Activated T-cell treated with anti-CD3 and anti-CD28 coated beads for 24 hours (primary cell): ENCODE data around the gene ATP1B1.

Source experiments
- DNase-seq: peaks from one replicate; pipeline ENCODE4 v3.0.0-alpha.2; 2020; ENCODE audit warnings: low read depth

ATP1B1 gene

DNA sequence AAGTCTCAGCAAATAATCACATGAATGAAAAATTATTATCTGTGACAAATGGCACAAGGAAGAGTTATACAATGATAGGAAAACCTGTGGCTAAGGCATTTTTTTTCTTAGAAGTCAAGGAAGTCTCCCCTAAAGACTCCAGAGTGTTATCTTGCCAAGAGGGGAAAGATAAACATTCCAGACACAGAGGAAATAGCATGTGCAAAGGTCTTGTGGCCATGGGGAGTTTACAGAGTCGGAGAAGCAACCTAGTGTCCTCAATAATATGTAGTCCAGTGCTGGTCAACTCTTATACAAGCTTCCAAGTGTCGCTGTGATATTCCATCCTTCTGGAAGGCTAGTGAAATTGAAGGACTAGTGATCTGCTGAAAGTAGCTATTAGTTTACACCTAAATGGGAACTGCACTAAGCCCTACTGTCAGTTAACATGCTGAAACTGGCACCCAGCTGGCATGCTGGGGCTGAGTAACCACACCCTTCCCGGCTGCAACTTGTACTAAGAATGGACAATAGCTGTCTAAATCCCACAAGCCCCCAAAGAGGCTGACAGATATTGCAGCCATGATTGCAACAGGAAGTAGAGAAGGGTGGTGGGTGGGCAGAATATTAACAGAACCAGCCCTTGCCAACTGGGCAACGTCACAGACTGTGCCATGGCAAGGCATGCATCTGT lies 11.5 kb upstream of the ATP1B1 start:
- DNase-seq, result no peak

DNA sequence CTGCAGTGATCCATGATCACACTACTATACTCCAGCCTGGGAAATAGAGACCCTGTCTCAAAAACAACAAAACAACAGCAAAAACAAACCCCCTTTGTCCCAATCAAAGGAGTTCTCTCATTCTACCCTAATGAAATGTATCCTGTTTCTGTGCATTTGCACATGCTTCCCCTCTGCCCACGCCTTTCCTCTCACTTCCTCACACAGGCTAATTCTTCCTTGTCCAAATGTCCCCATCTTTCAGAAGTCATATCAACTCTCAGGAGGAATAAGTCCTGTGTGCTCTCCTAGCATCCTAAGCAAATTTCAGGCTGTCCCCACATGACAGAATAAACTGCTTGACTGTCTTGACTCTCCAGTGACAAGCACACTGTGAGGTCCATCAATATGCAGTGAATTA lies 8.1 kb upstream of the ATP1B1 start:
- no peak for DNase-seq

DNA sequence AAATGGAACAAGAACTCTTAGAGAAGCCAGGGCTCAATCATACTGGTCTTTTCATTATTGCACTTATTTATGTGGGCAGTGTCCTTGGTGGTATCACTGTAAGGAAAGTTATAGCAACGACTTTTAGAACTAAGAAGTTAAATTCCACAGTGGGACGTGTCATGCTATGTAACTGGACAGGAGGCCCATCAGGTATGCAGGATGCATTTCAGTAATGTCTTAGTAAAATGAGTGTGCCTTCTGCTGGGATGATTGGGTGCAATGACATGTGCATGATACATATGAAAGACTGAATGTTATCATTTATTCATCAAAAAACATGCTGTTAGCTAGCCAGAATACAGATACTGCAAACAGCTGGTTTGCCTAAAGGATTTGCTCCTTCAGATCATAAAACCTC lies 6.9 kb upstream of the ATP1B1 start:
- DNase-seq, result no peak

DNA sequence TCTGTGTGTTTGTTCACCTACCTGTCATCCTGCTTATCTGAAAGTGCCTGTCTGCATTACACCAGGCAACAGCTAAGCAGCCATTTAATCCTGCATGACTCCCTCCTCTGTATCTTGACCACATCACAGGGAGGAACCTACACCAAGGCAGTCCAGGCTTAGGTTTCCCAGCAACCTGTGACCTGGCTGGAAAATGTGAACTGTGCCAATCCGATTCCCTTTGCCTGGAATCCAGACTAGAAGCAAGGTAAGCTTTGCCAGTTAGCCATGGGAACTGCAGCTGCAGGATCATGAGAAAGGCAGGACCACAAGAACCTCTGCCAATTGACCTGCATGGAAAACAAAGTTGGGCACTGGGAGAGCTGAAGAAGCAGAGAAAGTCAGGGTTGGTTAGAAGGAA lies 6.3 kb upstream of the ATP1B1 start:
- no peak for DNase-seq

DNA sequence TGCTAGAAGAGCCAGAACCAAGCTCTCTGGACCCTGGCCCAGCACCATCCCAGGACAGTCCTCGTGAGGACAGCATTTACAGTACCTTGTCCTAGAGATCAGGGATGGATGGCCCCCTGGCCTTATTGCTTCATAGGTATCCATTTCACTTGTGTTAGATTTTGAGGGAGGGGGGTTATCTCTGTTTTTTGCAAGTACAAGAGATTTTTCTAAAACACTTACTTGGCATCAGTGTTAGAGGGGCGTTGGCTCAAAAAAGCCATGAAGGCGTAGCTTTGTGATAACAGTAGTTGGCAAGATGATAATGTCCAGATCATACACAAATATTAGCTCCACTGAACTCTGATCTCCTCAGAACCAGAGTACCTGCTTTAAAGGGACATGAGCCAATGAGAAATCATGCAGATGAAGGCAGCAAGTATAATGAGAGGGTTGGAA lies 5.8 kb upstream of the ATP1B1 start:
- no peak for DNase-seq

DNA sequence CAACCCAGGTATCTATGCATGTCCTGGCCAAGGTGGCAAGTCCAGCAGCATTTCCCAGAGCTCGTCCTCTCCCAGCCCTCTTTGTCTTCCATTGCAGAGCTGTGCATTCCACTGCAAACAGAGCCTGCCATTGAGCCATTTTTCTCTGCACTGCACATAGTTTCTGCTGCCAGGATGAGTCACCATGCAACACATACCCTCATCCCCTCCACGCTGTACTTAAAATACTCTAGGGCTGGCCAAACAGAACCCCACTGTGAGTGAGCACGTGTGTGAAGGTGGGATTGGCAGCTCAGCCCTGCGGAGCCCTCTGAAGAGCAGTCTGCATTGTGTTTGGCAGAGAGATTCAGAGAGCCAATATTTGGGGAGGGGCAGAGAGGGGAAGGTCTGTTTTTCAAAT lies 3.9 kb upstream of the ATP1B1 start:
- DNase-seq, result no peak

DNA sequence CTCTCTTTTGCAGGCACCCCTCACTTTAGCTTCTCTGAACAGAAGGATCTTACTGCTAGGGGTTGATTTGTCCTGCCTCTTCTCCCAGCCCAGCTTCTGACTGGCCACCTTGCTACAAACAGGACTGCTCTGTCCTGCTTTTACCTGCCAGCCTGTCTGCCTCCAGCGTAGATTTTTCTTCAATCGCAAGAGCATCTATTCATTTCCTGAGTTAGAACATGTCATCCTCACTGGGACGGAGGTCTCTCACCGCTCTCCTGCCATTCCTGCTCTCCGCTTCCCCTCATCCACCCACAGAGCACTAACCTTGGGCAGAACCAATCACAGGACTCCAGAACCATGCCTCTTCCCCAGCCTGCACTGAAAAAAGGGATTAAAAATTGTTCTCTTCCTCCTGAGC lies 3.5 kb upstream of the ATP1B1 start:
- no peak for DNase-seq

DNA sequence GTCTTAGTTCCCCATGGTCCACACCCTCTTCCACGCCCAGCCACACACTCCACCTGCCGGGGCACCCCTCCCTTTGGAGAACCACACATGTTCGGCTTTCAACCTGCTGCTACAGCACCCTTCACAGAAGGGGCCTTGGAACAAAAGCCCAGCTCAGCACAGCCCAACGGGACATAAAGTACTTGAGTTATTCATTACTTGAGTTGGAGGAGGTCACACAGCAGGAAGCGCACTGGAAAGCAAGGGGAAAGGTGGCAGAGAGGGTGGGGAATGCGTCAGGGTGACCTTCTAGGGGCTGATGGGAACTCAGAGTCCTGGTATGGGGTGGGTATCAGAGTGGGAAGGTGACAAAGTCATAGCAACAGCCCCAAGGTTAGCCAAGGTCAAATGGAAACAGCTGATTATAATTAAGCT lies 3.0 kb upstream of the ATP1B1 start:
- DNase-seq, result no peak

DNA sequence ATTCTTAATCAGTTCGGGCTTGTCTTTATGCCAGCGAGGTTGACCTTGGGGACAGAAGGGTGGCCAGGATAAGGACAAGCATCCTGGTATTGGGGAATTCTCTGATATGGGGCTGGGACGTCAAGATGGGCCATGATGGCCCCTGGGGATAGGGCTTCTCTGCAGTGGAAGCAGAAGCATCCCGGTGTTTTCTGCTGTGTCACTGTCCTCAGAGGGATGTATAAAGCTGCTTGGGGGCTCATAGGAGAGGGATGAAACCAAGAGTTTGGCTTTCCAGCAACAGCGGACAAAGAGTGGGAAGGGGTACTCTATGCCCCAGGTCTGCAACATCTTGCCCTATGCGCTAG lies 1.4 kb upstream of the ATP1B1 start:
- DNase-seq, result no peak

DNA sequence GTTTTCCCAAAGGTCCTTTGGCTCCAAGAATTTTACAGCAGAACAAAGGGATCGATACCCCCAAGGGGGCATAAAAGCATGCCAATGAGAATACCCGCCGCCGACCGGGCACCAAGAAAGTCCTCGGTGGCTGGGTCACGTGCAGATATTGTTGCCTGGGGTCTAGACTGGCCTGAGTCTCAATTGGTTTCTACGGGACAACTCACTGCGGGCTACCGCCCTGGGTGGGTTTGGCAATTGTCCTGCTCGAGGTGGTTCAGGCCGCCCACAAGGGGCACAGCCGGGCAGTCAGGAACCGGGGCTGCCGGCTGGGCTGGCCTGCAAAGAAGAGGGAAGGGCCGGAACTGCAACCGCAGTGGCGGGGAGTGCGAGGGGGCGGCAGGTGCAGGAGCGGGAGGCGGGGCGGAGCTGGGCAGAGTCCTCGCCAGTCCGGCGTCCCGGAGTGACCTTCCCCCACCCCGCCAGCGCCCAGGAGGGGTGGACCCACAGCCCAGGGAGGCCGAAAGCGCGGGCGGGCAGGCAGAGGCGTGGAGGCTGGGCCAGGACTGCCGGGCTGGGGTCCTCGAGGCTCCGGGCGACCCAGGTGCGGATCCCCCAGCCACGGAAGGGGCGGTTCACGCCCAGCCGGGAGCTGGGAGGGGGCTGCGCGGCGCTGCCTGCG lies 926 bp upstream of the ATP1B1 start:
- DNase-seq, result no peak

DNA sequence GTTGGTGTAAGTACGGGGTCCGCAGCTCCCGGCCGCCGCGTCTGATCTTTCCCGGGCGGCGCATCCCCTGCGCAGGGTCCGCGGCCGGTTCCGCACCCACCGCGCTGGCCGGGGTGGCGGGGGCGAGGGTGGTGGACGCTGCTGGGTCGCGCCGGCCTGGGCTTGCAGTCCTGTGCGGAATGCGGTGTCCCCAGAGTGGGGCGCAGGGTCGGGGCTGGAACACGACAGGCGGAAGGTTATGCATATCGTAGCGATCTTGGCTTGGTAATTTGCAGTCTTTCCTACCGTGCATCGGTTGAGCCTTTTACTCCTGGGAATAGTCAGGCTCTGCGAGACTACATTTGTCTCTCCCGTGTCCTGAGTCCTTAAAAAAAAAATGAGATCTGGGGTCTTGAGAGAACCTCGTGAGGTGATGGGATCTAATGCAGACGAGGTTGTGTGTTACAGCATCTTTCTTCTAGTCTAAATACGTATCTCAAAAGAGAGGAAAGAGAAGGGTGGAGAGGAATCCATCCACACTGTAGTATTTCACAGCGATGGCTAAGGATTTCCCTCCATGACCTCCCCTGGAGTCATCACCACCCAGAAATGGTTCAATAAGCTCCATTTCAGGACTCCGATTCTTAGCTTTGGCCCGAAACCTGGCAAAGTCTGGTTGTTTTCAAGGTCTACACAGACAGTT lies 572 bp downstream of the ATP1B1 start:
- no peak for DNase-seq

DNA sequence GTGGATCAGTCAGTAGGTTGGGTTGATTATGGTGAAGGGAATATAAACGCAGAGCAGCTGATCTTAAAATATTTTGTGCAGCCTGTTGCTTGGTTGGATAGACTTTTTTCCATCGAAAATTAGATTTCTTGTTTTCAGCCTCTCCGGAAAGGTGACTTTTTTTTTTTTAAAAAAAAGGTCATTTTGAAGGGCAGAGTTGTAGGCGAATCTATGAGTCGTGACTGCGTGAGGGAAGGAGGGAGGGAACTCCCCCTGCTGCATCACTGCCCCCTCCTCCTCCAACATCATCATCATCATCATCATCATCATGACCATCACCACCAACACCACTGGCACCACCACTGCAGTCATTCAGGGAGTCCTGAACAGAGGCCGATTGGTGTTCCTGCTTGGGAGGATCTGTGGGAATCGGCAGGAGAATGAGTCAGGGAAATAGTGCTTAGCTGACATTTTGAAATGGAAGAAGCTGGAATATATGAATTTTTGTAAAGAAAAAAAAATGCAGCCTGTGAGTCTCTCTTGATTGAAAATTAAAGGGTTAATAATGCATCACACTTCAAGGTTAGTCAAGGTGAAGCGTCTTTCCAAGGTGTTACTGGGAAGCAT lies 1.2 kb downstream of the ATP1B1 start:
- DNase-seq, result no peak

DNA sequence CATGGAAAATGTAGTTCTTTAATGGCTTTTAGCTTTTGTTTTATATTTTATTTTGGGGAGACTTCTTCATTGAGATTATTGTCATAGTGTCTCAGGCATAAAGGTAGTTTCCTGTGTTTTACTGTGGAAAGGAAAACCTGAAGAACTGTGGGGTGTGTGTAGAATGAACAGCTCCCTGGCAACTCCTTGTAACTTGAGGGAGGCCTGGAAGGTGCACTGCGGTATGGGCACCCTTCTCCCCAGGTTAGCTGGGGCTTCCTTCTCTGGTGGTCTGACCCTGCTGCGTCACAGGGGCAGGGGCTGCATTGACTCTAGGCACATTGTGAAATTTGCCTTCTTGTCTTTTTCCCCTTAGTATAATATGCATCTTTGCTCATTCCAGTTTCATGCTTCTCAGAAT lies 1.7 kb downstream of the ATP1B1 start:
- no peak for DNase-seq

DNA sequence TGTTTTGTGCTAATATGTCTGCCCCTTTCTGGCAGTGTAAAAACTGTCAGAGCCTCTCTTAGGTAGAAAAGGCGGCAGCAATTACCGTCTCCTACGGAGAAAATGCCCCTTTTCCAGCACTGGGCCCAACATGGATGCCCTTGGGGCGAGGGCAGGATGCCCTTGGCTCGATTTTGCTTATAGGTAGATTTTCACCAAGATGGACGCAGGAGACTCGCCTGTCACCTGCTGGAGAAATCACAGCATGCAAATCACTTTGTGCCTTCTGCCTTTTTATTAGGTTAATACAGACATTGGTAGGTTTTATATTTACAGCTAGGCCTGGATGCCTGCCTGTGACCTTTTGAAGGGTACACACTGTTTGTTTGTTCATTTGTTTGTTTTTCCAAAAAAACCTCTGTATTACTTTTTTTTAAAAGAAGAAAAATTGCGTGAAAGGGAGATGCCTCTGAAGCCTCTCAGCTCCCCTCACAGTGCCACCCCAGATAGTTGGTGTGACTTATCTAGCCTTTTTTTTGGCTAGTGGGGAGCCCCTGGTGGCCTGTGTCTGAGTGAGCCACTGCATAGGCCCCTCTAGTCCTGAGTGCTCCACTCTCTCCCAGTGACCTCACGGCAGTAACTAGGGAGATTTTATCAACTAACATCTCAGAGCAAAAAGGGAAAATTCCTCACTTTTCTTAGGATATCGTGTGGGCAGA lies 2.5 kb downstream of the ATP1B1 start:
- no peak for DNase-seq

DNA sequence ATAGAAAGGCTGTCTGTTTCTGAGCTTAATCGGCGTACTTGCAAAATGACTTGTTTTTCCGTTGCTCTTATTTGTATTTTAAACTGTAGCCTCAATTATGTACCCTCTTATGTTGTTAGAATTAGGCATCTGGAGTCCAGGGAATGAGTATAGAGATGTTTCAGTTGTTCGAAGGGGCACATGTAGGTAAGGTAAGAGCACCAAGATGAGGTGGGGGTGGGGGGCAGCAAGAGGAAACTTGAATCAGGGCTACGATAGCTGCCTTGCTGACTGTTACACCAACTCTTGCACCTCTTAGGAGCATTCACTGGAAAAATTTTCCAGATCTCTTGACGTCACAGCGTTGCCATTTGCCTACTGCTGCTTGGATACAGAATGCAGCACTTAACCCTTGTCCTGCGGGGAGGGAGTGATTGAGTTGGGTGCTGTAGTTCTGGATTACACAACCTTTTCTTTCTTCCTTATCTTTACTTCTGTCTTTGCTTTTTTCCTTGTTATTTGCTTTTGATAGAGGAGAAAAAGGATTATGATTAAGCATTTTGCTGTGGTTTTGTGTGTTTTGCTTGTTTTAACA lies 3.2 kb downstream of the ATP1B1 start:
- no peak for DNase-seq

DNA sequence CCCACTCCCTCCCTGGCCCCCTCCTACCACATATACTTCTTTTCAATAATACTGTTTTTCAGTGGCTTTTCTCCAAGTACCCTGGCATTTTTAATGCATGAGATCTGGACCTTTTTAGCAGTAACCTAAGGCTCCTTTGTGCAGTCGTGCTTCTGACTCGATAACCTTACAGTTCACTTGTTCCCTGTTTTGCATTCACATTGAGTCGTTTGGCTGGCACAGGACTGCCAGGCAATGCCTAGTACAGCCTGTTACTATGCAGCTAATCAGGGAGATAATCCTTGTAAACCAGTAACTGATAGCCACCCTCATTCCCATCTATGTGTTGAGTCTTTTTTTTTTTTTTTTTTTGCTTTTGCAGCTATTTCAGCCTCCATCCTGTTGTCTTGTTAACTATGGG lies 3.7 kb downstream of the ATP1B1 start:
- no peak for DNase-seq

DNA sequence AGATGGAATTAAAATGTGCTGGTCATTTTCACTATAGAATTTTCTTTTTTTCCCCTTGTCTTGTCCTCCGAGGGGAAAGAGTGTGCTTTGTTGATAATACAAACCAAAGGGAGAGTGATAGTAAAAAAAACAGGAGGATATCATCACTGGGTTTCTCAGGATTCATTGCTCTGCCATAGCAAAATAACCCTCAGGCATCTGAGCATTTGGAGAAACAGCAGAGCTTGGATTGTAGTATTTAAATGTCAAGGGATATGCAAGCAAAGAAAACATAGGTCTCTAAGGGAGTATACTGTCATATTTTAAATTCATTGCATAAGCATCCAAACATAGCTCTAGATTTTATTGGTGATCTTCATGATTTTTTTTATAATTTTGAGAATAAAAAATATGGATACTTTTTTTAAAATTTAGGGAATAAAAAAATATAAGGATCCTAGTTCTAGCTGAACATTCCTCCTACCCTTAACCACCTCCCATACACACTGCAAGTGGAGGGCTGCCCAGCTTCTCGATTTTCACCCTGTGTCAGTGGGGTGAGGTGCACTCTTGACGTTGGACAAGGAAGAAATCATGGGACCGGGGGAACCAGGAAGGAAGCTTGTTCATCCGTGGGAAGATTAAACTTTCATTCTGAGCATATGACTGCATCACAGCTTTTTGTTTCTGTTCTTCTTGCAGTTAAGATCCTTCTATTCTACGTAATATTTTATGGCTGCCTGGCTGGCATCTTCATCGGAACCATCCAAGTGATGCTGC lies 4.4 kb downstream of the ATP1B1 start:
- no peak for DNase-seq

DNA sequence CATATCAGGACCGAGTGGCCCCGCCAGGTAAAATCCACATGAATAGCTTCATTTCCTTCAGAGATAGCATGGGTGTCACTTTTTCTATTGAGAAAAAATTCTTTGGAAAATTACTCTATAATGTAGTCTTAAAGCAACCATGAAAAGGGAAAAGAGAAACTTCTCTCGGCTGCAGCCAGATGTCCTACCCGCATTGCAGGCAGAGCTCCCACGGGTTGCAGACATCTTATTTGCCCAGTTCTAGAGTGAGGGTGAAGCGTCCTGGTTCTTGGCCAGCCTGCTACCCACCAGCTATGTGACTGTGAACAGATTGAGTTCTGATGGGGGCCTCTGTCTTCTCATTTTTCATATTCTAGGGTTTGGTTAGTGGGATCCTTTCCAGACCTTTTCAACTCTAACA lies 5.0 kb downstream of the ATP1B1 start:
- DNase-seq, result no peak

DNA sequence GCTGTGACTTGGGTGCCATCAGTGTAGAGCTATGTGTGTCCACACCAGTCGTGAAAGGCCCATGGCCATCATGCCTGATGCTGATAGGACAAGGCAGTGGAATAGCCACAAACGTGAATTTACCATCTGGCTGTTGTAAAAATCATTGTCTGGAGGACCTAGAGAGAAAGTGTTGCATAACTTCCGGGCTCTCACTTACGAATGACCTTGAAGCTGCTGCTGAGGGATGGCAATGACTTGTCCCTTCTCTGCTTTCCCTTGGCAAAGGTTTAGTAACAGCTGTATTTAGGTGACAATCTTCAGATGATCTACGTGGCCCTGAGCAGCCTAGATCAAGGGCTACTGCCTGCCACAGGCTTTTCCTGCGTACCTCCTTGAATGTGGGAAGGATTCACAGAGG lies 5.8 kb downstream of the ATP1B1 start:
- no peak for DNase-seq

DNA sequence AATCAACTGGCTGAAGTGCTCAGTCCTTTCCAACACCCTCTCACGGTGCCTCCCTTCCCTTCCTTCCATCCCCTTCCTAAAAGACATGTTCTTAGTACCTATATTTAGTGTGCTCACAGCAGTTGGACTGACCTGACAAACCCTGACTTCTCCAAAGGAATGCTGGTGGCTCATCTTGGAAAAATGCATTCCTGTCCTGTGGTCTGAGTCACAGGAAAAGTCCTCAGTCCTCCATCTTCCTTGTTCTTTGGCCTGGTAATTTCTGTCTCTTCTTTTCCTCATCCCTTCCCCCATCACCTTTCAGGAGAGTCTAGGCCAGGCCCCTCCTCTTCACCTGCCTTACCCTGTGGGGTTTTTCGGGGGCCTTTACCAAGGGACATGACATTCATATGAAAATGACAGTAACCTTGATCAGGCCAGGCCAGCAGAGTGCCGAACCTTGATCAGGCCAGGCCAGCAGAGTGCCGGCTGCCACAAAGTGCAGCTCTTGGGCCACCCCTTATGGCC lies 7.2 kb downstream of the ATP1B1 start:
- DNase-seq, result no peak

DNA sequence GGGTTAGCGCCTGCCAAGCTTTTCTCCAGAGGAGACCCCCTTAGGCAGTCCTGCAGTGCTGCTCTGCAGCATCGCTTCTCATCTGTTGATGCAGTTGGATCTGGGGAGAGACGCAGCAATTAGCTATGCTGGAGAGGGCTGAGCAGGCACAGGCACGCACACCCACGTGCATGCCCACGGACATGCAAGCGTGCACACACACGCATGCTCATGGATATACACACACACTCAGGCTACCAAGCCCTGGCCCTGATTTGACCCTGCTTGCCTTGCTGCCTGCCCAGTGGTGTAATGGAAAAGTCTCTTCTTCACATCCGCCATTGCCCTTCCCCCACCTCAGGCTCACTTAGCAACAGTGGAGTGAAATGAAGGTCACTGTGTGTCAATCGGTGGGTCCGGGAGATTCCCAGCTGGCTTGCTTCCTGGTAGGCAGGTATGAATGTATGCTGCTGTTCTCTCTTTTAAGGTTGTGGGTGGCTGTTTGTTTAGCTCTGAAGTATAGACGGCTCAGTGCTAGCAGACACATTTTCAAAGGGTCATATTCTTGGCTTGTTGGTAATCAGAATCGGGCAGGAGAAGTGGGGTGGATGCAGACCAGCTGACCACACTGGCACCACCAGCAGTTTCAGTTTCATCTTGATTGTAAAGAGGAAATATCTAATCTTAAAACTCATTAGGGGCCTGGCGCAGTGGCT lies 9.5 kb downstream of the ATP1B1 start:
- DNase-seq, result no peak
